PC-9 (cell line): ENCODE data around the gene VCAN. TPM values are rescaled to one million over a fixed set of nuclear protein-coding genes. Genes with fewer than 3 reads are reported as not detected.

Experiments
- BruUV-seq: library from RNA; stranded (reverse); fragments of 400-500 nt; replicated peaks from 2 replicates; lab custom pipeline; 2021; lab: Mats Ljungman, UMichigan
- CTCF ChIA-PET: fragments of 300-600 bp; sonication (Branson Sonifier 250); formaldehyde crosslinking; loops from one replicate; lab custom pipeline; 2022; ENCODE audit warnings: antibody characterized with exemption; lab: Charles Lee
- POLR2A ChIA-PET: fragments of 300-600 bp; sonication (Branson Sonifier 250); formaldehyde crosslinking; loops from one replicate; lab custom pipeline; 2022; ENCODE audit warnings: antibody characterized with exemption; ENCODE audit not compliant: unreplicated experiment; lab: Charles Lee
- DNase-seq, 2 experiments: peaks; one replicate each; pipeline versions ENCODE4 v3.0.0 to v3.0.0-alpha.2; 2015 to 2022; ENCODE audit warnings: mixed read lengths in 1 of 2
- H2AFZ ChIP-seq: fragments of 200-600 bp; sonication (generic); 2 replicates; pipeline ENCODE4 v1.8.1; 2017; ENCODE audit warnings: antibody characterized with exemption
- H3F3A ChIP-seq: fragments of 200-600 bp; sonication (generic); 2 replicates; pipeline ENCODE4 v1.8.1; 2017; ENCODE audit warnings: antibody characterized with exemption, mild to moderate bottlenecking, low read depth; ENCODE audit not compliant: insufficient read depth
- H3K27ac ChIP-seq: fragments of 200-600 bp; sonication (generic); 2 replicates; pipeline ENCODE4 v1.6.1; 2016; ENCODE audit warnings: mixed run types
- H3K27me3 ChIP-seq: fragments of 200-600 bp; sonication (generic); 2 replicates; pipeline ENCODE4 v1.6.1; 2016; ENCODE audit warnings: low read depth, mixed run types; ENCODE audit not compliant: insufficient read depth
- H3K36me3 ChIP-seq: fragments of 200-600 bp; sonication (generic); 2 replicates; pipeline ENCODE4 v1.6.1; 2016; ENCODE audit warnings: low read depth, mixed run types
- H3K4me1 ChIP-seq: fragments of 200-600 bp; sonication (generic); replicated peaks from 2 replicates; pipeline ENCODE4 v1.6.1; 2016; ENCODE audit warnings: mixed run types; ENCODE audit not compliant: insufficient read depth
- H3K4me2 ChIP-seq: fragments of 200-600 bp; sonication (generic); 2 replicates; pipeline ENCODE4 v1.6.1; 2017; ENCODE audit warnings: mixed run types
- H3K4me3 ChIP-seq: fragments of 200-600 bp; sonication (generic); 2 replicates; pipeline ENCODE4 v1.6.1; 2016; ENCODE audit warnings: mixed run types
- H3K79me2 ChIP-seq: fragments of 200-600 bp; sonication (generic); 2 replicates; pipeline ENCODE4 v1.6.1; 2017; ENCODE audit warnings: low read depth, mixed run types
- H3K9me2 ChIP-seq: fragments of 200-600 bp; sonication (generic); 2 replicates; pipeline ENCODE4 v1.8.1; 2017; ENCODE audit warnings: mild to moderate bottlenecking; ENCODE audit not compliant: insufficient read depth
- H3K9me3 ChIP-seq: fragments of 200-600 bp; sonication (generic); 2 replicates; pipeline ENCODE4 v1.8.1; 2016; ENCODE audit warnings: low read depth; ENCODE audit not compliant: insufficient read depth
- H4K20me1 ChIP-seq: fragments of 200-600 bp; sonication (generic); 2 replicates; pipeline ENCODE4 v1.8.1; 2017; ENCODE audit not compliant: insufficient read depth
- EZH2 ChIP-seq: fragments of 200-600 bp; sonication (generic); IDR thresholded peaks from 2 replicates; pipeline ENCODE4 v1.8.0; 2017; ENCODE audit warnings: antibody characterized with exemption, low read depth
- intact Hi-C: fragments of 100-400 bp; cut with micrococcal nuclease; formaldehyde crosslinking; loops from one replicate; pipeline ENCODE4 v1.10.0; 2022; ENCODE audit not compliant: unreplicated experiment
- total RNA-seq: library from RNA; stranded (reverse); gene quantifications from 2 replicates; pipeline ENCODE4 v1.2.3, GENCODE V29; 2021
- TF ChIP-seq, protein P1 (sequence below): fragments of 200-600 bp; sonication (generic); conservative IDR thresholded peaks from 2 replicates; pipeline ENCODE4 v1.6.1; 2017; ENCODE audit warnings: mixed run types, antibody characterized with exemption, mild to moderate bottlenecking, moderate library complexity

Gene VCAN
- total RNA-seq, 1 experiment from 2014 or later = 0.28 TPM

DNA sequence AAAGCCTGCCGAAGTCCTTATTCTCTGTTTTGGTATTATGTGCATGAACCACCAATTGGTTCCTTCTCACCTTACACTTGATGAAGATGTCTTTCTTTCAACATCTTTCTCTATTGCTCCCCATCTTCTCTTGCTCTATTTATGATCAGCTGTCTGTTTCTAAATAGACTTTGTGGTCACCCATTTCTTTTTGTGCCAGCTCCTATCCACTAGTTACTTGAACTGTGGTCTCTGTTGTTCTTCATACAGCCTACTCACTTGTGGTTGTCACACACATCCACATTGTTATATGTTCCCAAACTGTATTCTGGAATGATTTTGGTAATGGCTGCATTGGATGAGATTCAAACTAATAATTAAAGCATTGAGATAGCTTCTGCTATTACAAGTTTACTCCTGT, 11.4 kb downstream of the VCAN start:
- Histone ChIP-seq H3K27me3 (no peaks in the 10 kb centered on the region), H3K4me2 (no peak overlapping the region), H3K4me3 (no peak overlapping the region), H3K36me3 (no peaks in the 10 kb centered on the region), H2AFZ (no peak overlapping the region), H3K9me3 (no peaks in the 10 kb centered on the region), H3K79me2 (no peaks in the 10 kb centered on the region), H3K4me1 (no peaks in the 10 kb centered on the region), H4K20me1 (no peaks in the 10 kb centered on the region), H3K9me2 (no peaks in the 10 kb centered on the region), H3K27ac (no peak overlapping the region), H3F3A (no peaks in the 10 kb centered on the region)
- ChIA-PET POLR2A (no interaction called here), CTCF (no interaction called here)
- intact Hi-C loops = no loop called here
- BruUV-seq = no TSS peak
- DNase-seq = no peak
- TF ChIP-seq, protein P1, sequence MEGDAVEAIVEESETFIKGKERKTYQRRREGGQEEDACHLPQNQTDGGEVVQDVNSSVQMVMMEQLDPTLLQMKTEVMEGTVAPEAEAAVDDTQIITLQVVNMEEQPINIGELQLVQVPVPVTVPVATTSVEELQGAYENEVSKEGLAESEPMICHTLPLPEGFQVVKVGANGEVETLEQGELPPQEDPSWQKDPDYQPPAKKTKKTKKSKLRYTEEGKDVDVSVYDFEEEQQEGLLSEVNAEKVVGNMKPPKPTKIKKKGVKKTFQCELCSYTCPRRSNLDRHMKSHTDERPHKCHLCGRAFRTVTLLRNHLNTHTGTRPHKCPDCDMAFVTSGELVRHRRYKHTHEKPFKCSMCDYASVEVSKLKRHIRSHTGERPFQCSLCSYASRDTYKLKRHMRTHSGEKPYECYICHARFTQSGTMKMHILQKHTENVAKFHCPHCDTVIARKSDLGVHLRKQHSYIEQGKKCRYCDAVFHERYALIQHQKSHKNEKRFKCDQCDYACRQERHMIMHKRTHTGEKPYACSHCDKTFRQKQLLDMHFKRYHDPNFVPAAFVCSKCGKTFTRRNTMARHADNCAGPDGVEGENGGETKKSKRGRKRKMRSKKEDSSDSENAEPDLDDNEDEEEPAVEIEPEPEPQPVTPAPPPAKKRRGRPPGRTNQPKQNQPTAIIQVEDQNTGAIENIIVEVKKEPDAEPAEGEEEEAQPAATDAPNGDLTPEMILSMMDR = no peak
- TF ChIP-seq EZH2 = no peak

- H3K4me3 ChIP-seq = no peak overlapping the region
- intact Hi-C loops = no loop called here
- H3F3A ChIP-seq = no peaks in the 10 kb centered on the region
- H3K4me1 ChIP-seq = no peaks in the 10 kb centered on the region
- no peaks in the 10 kb centered on the region for H3K9me3 ChIP-seq
- no peaks in the 10 kb centered on the region for H3K9me2 ChIP-seq
- no peaks in the 10 kb centered on the region for H4K20me1 ChIP-seq
- no peak for TF ChIP-seq EZH2
- TF ChIP-seq, protein P1 = no peak
- no peak overlapping the region for H2AFZ ChIP-seq
- POLR2A ChIA-PET = no interaction called here
- H3K27ac ChIP-seq = no peak overlapping the region
- CTCF ChIA-PET = no interaction called here
- no TSS peak for BruUV-seq
- H3K27me3 ChIP-seq = no peaks in the 10 kb centered on the region
- no peak for DNase-seq
- H3K4me2 ChIP-seq = no peak overlapping the region
- H3K79me2 ChIP-seq = no peaks in the 10 kb centered on the region
- H3K36me3 ChIP-seq = no peaks in the 10 kb centered on the region
These were observed 12.8 kb downstream of the VCAN start for GRCh38 chr5:83484294-83484693.

DNA sequence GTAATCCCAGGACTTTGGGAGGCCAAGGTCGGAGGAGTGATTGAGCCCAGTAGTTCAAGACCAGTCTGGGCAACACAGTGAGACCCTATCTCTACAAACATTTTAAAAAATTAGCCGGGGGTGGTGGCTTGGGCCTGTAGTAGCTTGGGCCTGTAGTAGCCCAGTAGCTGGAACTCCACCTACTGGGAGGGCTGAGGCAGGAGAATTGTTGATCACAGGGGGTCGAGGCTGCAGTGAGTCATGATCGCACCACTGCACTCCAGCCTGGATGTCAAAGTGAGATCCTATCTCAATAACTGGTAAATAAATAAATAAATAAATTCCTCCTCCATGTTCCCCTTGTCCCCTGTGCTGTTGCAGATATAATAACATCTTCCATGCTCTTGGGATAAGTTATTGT, 14.3 kb downstream of the VCAN start:
- DNase-seq = no peak
- Histone ChIP-seq H3K9me2 (no peaks in the 10 kb centered on the region), H3K9me3 (no peaks in the 10 kb centered on the region), H3K79me2 (no peaks in the 10 kb centered on the region), H3F3A (no peaks in the 10 kb centered on the region), H3K27me3 (no peaks in the 10 kb centered on the region), H3K4me1 (no peaks in the 10 kb centered on the region), H3K4me3 (no peak overlapping the region), H4K20me1 (no peaks in the 10 kb centered on the region), H3K36me3 (no peaks in the 10 kb centered on the region), H3K4me2 (no peak overlapping the region), H2AFZ (no peak overlapping the region), H3K27ac (no peak overlapping the region)
- ChIA-PET POLR2A (no interaction called here), CTCF (no interaction called here)
- no TSS peak for BruUV-seq
- intact Hi-C loops = no loop called here
- no peak for TF ChIP-seq EZH2
- TF ChIP-seq, protein P1 = no peak
